K562 (cell line): ENCODE data around the gene ITGA1. TPM values are rescaled to one million over a fixed set of nuclear protein-coding genes. Genes with fewer than 3 reads are reported as not detected.

Experiments used
- ATAC-seq: fragments of 200-7000 bp; cut with Tn5 transposase; 3 replicates; pipeline ENCODE4 v1.9.1; 2020; ENCODE audit warnings: moderate library complexity
- BruUV-seq: library from RNA; stranded (reverse); fragments of 400-500 nt; replicated peaks from 2 replicates; lab custom pipeline; 2021; lab: Mats Ljungman, UMichigan
- CTCF ChIA-PET: fragments of 300-600 bp; formaldehyde crosslinking; extraction: SDS; loops from one replicate; lab custom pipeline; 2021; ENCODE audit warnings: low intra/inter-chr PET ratio; lab: Yijun Ruan, JAX
- POLR2A ChIA-PET: fragments of 300-600, 350-650 bp; sonication (Branson Sonifier 250); formaldehyde crosslinking; extraction: SDS; loops from one replicate; lab custom pipeline; 2021; ENCODE audit warnings: antibody characterized with exemption, inconsistent platforms; lab: Yijun Ruan, JAX
- DNase-seq, 4 experiments: peaks; one replicate each; pipeline versions ENCODE4 v3.0.0 to v3.0.0-alpha.2; 2011 to 2018; ENCODE audit warnings: low spot score in 3 of 4, mixed read lengths in 3 of 4; ENCODE audit errors: extremely low read depth in 1 of 4
- FAIRE-seq: peaks from 2 replicates; lab custom pipeline; 2011; peaks lifted over from hg19 to GRCh38; lab: Jason Lieb, UNC
- H2AFZ ChIP-seq: 2 replicates; pipeline ENCODE4 v1.6.0; 2011; ENCODE audit warnings: low read depth, low read length, control low read depth, inconsistent platforms
- H3K27ac ChIP-seq: fragments of 200-600 bp; 3 replicates; pipeline ENCODE4 v1.8.0; 2011; ENCODE audit warnings: low read depth, mild to moderate bottlenecking, control low read depth, inconsistent platforms, low read length, moderate library complexity, mixed read lengths; ENCODE audit errors: extremely low read depth
- H3K27me3 ChIP-seq, 2 experiments: fragments of 300-600 bp in 1 of 2; 2 replicates in 1 of 2; 3 replicates in 1 of 2; pipeline versions ENCODE4 v1.6.0 to v1.8.0; 2011; ENCODE audit warnings: inconsistent platforms in 2 of 2, low read length in 2 of 2, mild to moderate bottlenecking in 1 of 2, mixed read lengths in 1 of 2, moderate library complexity in 1 of 2; ENCODE audit not compliant: control insufficient read depth in 2 of 2, insufficient read depth in 2 of 2
- H3K36me3 ChIP-seq: fragments of 300-600 bp; 3 replicates; pipeline ENCODE4 v1.8.0; 2011; ENCODE audit warnings: mild to moderate bottlenecking, low read length, inconsistent platforms; ENCODE audit not compliant: control insufficient read depth, insufficient read depth
- H3K4me1 ChIP-seq, 2 experiments: fragments of 200-600 bp in 1 of 2; replicated peaks in 1 of 2; 2 replicates in 1 of 2; 3 replicates in 1 of 2; pipeline versions ENCODE4 v1.5.1 to v1.8.0; 2011; ENCODE audit warnings: inconsistent platforms in 2 of 2, low read length in 2 of 2, mild to moderate bottlenecking in 1 of 2, mixed read lengths in 1 of 2, moderate library complexity in 1 of 2; ENCODE audit not compliant: control insufficient read depth in 2 of 2, insufficient read depth in 2 of 2
- H3K4me2 ChIP-seq: 2 replicates; pipeline ENCODE4 v1.6.1; 2011; ENCODE audit warnings: low read length, control low read depth, inconsistent platforms, mixed read lengths; ENCODE audit not compliant: insufficient read depth
- H3K4me3 ChIP-seq: fragments of 200-600 bp; sonication (generic), shearing (Covaris generic); 2 replicates; pipeline ENCODE4 v1.5.1; 2016; ENCODE audit warnings: control low read depth, inconsistent platforms
- H3K79me2 ChIP-seq: fragments of 200-600 bp; 3 replicates; pipeline ENCODE4 v1.8.0; 2011; ENCODE audit warnings: low read length, inconsistent platforms; ENCODE audit not compliant: control insufficient read depth, insufficient read depth
- H3K9ac ChIP-seq, 2 experiments: 2 replicates each; pipeline versions ENCODE4 v1.6.0 to v1.6.1; 2011; ENCODE audit warnings: low read depth in 2 of 2, low read length in 2 of 2, control low read depth in 1 of 2, inconsistent platforms in 1 of 2, mild to moderate bottlenecking in 1 of 2, mixed read lengths in 1 of 2; ENCODE audit not compliant: insufficient read depth in 1 of 2
- H3K9me1 ChIP-seq: one replicate; pipeline ENCODE4 v1.6.0; 2011; ENCODE audit warnings: inconsistent platforms, mild to moderate bottlenecking, low read length, moderate library complexity; ENCODE audit not compliant: control insufficient read depth, insufficient read depth
- H3K9me3 ChIP-seq: replicated peaks from 2 replicates; pipeline ENCODE4 v1.5.1; 2011; ENCODE audit warnings: low read depth, low read length, inconsistent platforms; ENCODE audit not compliant: control insufficient read depth, insufficient read depth
- H4K20me1 ChIP-seq: replicated peaks from 2 replicates; pipeline ENCODE4 v1.6.1; 2011; ENCODE audit warnings: low read length, inconsistent platforms, mixed read lengths; ENCODE audit not compliant: control insufficient read depth, insufficient read depth
- BRCA1 ChIP-seq, 2 experiments: fragments of 450-650 bp in 1 of 2; sonication (generic) in 1 of 2; formaldehyde crosslinking in 1 of 2; IDR thresholded peaks; 2 replicates each; pipeline versions ENCODE4 v1.5.0 to v1.6.1; 2017 to 2020; ENCODE audit warnings: mild to moderate bottlenecking in 1 of 2, missing genetic modification reagents in 1 of 2
- CBFA2T2 ChIP-seq: fragments of 450-650 bp; conservative IDR thresholded peaks from 2 replicates; pipeline ENCODE4 v1.6.1; 2017; ENCODE audit warnings: mild to moderate bottlenecking
- CBX3 ChIP-seq, 2 experiments: IDR thresholded peaks; 1 replicate in 1 of 2; 2 replicates in 1 of 2; pipeline ENCODE4 v1.6.1; 2012; ENCODE audit warnings: inconsistent platforms in 2 of 2, low read length in 2 of 2, borderline replicate concordance in 1 of 2, control low read depth in 1 of 2
- CREB5 ChIP-seq: fragments of 250-450 bp; sonication (Bioruptor Pico); IDR thresholded peaks from 2 replicates; pipeline ENCODE4 v1.5.0; 2020; ENCODE audit warnings: mild to moderate bottlenecking
- CXXC5 ChIP-seq: fragments of 250-450 bp; sonication (Bioruptor Pico); IDR thresholded peaks from 2 replicates; pipeline ENCODE4 v1.8.0; 2022; ENCODE audit warnings: inconsistent platforms, mild to moderate bottlenecking, moderate library complexity
- ELF2 ChIP-seq: fragments of 250-450 bp; sonication (Bioruptor Pico); IDR thresholded peaks from 2 replicates; pipeline ENCODE4 v1.5.0; 2021; ENCODE audit warnings: mild to moderate bottlenecking
- HNRNPK ChIP-seq: fragments of 200-400 bp; formaldehyde crosslinking; IDR thresholded peaks from one replicate; pipeline ENCODE4 v1.6.1; 2018; ENCODE audit warnings: mild to moderate bottlenecking, low read depth, low read length; ENCODE audit not compliant: poor library complexity, severe bottlenecking
- HNRNPL ChIP-seq: fragments of 200-400 bp; formaldehyde crosslinking; IDR thresholded peaks from 2 replicates; pipeline ENCODE4 v1.6.1; 2017; ENCODE audit warnings: low read depth, mild to moderate bottlenecking, low read length
- HNRNPUL1 ChIP-seq: fragments of 200-400 bp; formaldehyde crosslinking; IDR thresholded peaks from 2 replicates; pipeline ENCODE4 v1.6.1; 2017; ENCODE audit warnings: low read length
- MEF2A ChIP-seq: IDR thresholded peaks from 2 replicates; pipeline ENCODE4 v1.6.1; 2011; ENCODE audit warnings: low read depth, mild to moderate bottlenecking, low read length, moderate library complexity; ENCODE audit not compliant: control insufficient read depth
- MTF1 ChIP-seq: fragments of 250-450 bp; sonication (Bioruptor Pico); IDR thresholded peaks from 2 replicates; pipeline ENCODE4 v1.9.0; 2021; ENCODE audit warnings: moderate library complexity, mild to moderate bottlenecking, inconsistent platforms, borderline replicate concordance
- NFIC ChIP-seq: fragments of 450-650 bp; IDR thresholded peaks from 2 replicates; pipeline ENCODE4 v1.6.1; 2017; ENCODE audit warnings: mild to moderate bottlenecking, inconsistent platforms
- POLR2AphosphoS2 ChIP-seq: IDR thresholded peaks from 2 replicates; pipeline ENCODE4 v1.6.1; 2012; ENCODE audit warnings: low read length, improper control_type of control experiment
- SMAD3 ChIP-seq: fragments of 450-650 bp; formaldehyde crosslinking; conservative IDR thresholded peaks from 2 replicates; pipeline ENCODE4 v1.4.0; 2020; ENCODE audit warnings: mild to moderate bottlenecking
- THAP7 ChIP-seq: fragments of 250-450 bp; sonication (Bioruptor Pico); IDR thresholded peaks from 2 replicates; pipeline ENCODE4 v1.5.0; 2021
- ZNF408 ChIP-seq: fragments of 250-450 bp; sonication (Bioruptor Pico); IDR thresholded peaks from 2 replicates; pipeline ENCODE4 v1.4.0; 2020; ENCODE audit warnings: low read depth, mild to moderate bottlenecking, moderate library complexity
- WGBS: fragments of 100-300 bp; shearing (Covaris generic); methylation state at CpG from one replicate; pipeline ENCODE4 v1.1.6; 2016; ENCODE audit warnings: low coverage, mixed read lengths; ENCODE audit not compliant: insufficient coverage; ENCODE audit errors: missing lambda C conversion rate; 5-methylcytosine and 5-hydroxymethylcytosine counted together
- in situ Hi-C: fragments of 300-500 bp; cut with MboI; formaldehyde crosslinking; loops from 4 replicates; pipeline ENCODE4 v1.15.0; 2018; ENCODE audit warnings: inconsistent platforms, mixed read lengths
- intact Hi-C: fragments of 100-400 bp; cut with micrococcal nuclease; formaldehyde crosslinking; loops from 2 replicates; pipeline ENCODE4 v1.14.2; 2022
- polyA plus RNA-seq, 8 experiments: library from polyadenylated mRNA; depleted of rRNA in 4 of 8; stranded (reverse) in 5 of 8; unstranded in 3 of 8; fragments of >200 nt; fragmentation: Nextera tagmentation in 2 of 8; fragmentation: Illumina TruSeq in 1 of 8; extraction: Ambion mirVana in 2 of 8; extraction: Trizol in 1 of 8; gene quantifications; 2 replicates each; pipeline versions ENCODE4 v1.2.1 to v1.2.3, GENCODE V29; 2011 to 2014; ENCODE audit warnings: inconsistent platforms in 1 of 8, missing spikeins in 1 of 8
- total RNA-seq, 7 experiments: library from RNA; depleted of rRNA in 6 of 7; stranded (reverse); fragments of >200 nt in 6 of 7; fragmentation: Illumina TruSeq in 2 of 7; extraction: Trizol in 2 of 7; gene quantifications; 2 replicates each; pipeline versions ENCODE4 v1.2.1 to v1.2.3, GENCODE V29; 2011 to 2021; ENCODE audit warnings: low replicate concordance in 1 of 7
- TF ChIP-seq, protein P1 (sequence below): sonication (generic); formaldehyde crosslinking; IDR thresholded peaks from 2 replicates; pipeline ENCODE4 v1.8.1; 2022; ENCODE audit warnings: missing genetic modification reagents
- TF ChIP-seq, protein P2 (sequence below): fragments of 250-450 bp; sonication (Bioruptor Pico); IDR thresholded peaks from 2 replicates; pipeline ENCODE4 v1.9.0; 2021; ENCODE audit warnings: mild to moderate bottlenecking

The ITGA1 gene
- total and polyA plus RNA-seq, 9 of the 15 experiments (the other 6 are each of a cell fraction or from before 2014, with no cell fraction given), result 0.04 to 0.22 TPM; not detected in 7

DNA sequence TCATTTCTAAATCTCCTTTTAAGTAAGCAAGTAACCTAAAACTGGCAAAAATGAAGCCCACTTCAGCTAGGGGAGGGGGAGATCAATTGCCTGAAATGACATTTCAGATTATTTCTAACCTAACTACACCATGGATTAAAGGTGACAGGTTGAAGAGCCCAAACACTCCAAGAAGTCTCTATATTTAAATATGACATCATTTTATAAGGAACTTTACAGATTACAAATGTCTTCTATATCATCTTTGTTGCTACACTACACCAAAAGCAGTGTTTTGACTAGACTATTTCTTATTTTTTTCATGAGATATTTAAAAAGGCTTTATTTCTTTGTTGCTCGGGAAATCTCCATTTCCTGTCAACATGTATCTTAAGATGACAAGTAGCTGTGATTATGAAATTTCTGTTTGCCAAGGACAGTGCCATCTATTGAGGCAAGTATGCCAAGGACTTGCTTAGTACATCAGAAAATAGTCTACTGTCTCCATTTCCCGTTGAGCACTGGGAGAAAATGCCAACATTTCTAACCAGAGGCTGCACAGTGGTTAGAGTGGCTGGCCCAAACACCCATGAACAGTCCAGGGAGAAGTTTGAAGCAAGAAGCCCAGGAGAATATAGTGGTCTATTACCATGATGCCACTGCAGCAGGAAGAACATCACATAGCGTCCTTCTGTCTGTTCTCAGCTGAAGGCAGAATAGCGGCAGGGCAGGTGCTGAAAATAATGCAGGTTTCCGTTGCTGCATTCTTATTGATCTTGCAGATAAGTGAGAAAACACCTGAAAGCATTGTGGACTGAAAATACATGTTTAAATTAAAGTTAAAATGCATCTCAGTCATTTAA, 108.1 kb downstream of the ITGA1 start:
- H3K9ac ChIP-seq, result no peak overlapping the region
- intact Hi-C loops, result no loop called here

More for the DNA sequence above, 108.1 kb downstream of the ITGA1 start:
- no TSS peak for BruUV-seq
- Histone ChIP-seq H3K4me1 (no peaks in the 10 kb centered on the region), H2AFZ (no peak overlapping the region), H3K9me1 (no peaks in the 10 kb centered on the region), H3K27me3 (no peaks in the 10 kb centered on the region), H3K36me3 (no peaks in the 10 kb centered on the region), H3K4me2 (no peak overlapping the region), H3K4me3 (no peak overlapping the region), H3K79me2 (no peaks in the 10 kb centered on the region), H3K9me3 (no peaks in the 10 kb centered on the region), H4K20me1 (no peaks in the 10 kb centered on the region), H3K27ac (no peak overlapping the region)
- DNase-seq (no peak), ATAC-seq (no peak), FAIRE-seq (no peak)
- ChIA-PET CTCF (no interaction called here), POLR2A (interaction anchor here (0.8 kb wide), 1 partner anchor 30 kb away, joined by 4 read pairs; no protein-coding TSS in a partner anchor)
- WGBS, result 0% methylated on average over 5 of the region's 5 CpGs
- in situ Hi-C loops, result no loop called here
- TF ChIP-seq CBFA2T2 (no peak), ELF2 (CRISPR knock-in tag) (no peak), CBX3 (IDR thresholded peaks at IDR 0.05; ENCODE audit: borderline replicate concordance in 1 of 2, low read length in 2 of 2) (no peak), MEF2A (no peak), HNRNPUL1 (no peak), CXXC5 (CRISPR knock-in tag) (no peak), ZNF408 (CRISPR knock-in tag) (no peak), HNRNPL (no peak), NFIC (no peak), CREB5 (no peak), SMAD3 (CRISPR knock-in tag) (no peak), POLR2AphosphoS2 (no peak), BRCA1 (IDR thresholded peaks at IDR 0.05) (no peak), BRCA1 (CRISPR knock-in tag; IDR thresholded peaks at IDR 0.05) (no peak), THAP7 (CRISPR knock-in tag) (no peak), MTF1 (CRISPR knock-in tag) (no peak), HNRNPK (no peak)
- TF ChIP-seq, protein P1, sequence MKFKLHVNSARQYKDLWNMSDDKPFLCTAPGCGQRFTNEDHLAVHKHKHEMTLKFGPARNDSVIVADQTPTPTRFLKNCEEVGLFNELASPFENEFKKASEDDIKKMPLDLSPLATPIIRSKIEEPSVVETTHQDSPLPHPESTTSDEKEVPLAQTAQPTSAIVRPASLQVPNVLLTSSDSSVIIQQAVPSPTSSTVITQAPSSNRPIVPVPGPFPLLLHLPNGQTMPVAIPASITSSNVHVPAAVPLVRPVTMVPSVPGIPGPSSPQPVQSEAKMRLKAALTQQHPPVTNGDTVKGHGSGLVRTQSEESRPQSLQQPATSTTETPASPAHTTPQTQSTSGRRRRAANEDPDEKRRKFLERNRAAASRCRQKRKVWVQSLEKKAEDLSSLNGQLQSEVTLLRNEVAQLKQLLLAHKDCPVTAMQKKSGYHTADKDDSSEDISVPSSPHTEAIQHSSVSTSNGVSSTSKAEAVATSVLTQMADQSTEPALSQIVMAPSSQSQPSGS (CRISPR knock-in tag), result no peak
- TF ChIP-seq, protein P2, sequence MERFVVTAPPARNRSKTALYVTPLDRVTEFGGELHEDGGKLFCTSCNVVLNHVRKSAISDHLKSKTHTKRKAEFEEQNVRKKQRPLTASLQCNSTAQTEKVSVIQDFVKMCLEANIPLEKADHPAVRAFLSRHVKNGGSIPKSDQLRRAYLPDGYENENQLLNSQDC (CRISPR knock-in tag), result no peak
